ENCODE measurements around the gene PRRX2. TPM values are rescaled to one million over a fixed set of nuclear protein-coding genes. Genes with fewer than 3 reads are reported as not detected.

PRRX2 gene
- total RNA-seq, 4 donors from 2014 or later = 0.75 to 1.7 (median 1.6) TPM; not detected in 1

DNA sequence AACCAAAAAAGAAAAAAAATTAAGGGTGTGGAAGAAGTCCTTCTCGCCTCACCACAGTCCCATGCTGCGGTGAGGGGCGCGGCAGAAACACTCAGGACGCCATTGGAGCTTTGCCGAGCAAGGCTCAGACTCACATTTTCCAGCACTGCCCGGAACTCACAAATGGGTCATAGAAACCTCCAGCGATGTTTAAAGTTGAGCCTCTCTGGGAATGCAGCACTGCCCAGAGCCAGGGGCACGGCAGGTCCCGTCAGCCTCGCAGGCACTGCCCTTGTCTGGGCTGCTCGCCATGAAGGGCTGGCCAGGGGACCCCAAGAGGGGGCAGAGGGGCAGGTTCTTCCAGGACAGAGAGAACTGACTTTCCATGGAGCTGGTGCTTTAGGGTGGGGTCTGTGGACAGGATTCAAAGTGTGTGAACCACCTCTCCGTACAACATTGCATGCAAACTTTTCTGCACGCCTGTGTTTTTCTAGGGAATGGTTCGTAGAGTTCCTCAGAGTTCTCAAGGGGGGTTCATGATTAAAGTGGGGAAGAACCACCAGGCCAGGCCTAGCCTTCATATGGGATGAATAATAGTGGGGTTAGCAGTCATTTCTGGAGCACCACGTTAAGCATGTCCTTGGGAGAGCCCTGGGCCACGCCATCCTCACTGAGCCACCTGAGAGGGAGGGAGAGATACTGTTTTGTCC is 38.4 kb downstream of the PRRX2 start:
- Histone ChIP-seq H3K27me3 (peaks cover 8 to 19% (median 10%) of the 10 kb centered on the region in 3 donors), H3K9me3 (no peaks in the 10 kb centered on the region), H3K27ac (peak overlapping the region in 1 of 4 donors; percentile 18), H3K4me3 (no peak overlapping the region), H3K4me1 (no peaks in the 10 kb centered on the region), H3K36me3 (no peaks in the 10 kb centered on the region)
- ATAC-seq (no peak), DNase-seq (no peak)
- no peak for TF ChIP-seq POLR2A (IDR thresholded peaks at IDR 0.05)
- TF ChIP-seq, protein P1, sequence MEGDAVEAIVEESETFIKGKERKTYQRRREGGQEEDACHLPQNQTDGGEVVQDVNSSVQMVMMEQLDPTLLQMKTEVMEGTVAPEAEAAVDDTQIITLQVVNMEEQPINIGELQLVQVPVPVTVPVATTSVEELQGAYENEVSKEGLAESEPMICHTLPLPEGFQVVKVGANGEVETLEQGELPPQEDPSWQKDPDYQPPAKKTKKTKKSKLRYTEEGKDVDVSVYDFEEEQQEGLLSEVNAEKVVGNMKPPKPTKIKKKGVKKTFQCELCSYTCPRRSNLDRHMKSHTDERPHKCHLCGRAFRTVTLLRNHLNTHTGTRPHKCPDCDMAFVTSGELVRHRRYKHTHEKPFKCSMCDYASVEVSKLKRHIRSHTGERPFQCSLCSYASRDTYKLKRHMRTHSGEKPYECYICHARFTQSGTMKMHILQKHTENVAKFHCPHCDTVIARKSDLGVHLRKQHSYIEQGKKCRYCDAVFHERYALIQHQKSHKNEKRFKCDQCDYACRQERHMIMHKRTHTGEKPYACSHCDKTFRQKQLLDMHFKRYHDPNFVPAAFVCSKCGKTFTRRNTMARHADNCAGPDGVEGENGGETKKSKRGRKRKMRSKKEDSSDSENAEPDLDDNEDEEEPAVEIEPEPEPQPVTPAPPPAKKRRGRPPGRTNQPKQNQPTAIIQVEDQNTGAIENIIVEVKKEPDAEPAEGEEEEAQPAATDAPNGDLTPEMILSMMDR (IDR thresholded peaks at IDR 0.05 in 4 of 5, conservative IDR thresholded peaks at IDR 0.05 in 1 of 5) = no peak
- intact Hi-C loops (cut with DNase I; ENCODE audit: low total_unique reads) = no loop called here
- in situ Hi-C loops (cut with MboI; ENCODE audit: low sequenced_read_pairs in 4 of 4) = no loop called here

DNA sequence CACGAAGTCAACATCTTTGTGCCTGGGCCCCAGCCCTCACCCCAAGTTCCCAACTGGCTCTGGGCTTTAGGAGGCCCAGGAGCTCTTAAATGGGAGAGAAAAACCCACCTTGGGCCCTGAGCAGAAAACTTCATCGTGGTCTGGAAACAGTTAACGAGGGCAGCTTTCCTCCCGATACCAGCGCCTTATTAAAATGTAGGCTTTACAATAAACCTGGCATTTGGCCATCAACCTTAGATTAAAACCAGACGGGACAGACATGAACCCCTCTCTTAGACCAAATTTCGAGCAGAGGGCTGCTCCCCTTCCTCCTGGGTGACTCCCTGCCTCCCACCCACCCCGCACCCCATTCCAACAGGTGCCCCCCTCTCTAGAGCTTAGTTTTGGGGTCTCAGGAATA is 39.4 kb downstream of the PRRX2 start:
- Histone ChIP-seq H3K36me3 (no peaks in the 10 kb centered on the region), H3K27ac (no peak overlapping the region), H3K27me3 (peaks cover 5 to 10% (median 8%) of the 10 kb centered on the region in 3 donors), H3K4me3 (no peak overlapping the region), H3K4me1 (no peaks in the 10 kb centered on the region), H3K9me3 (no peaks in the 10 kb centered on the region)
- no peak for ATAC-seq
- no peak for DNase-seq
- TF ChIP-seq POLR2A (IDR thresholded peaks at IDR 0.05) = no peak
- TF ChIP-seq, protein P1 (IDR thresholded peaks at IDR 0.05 in 4 of 5, conservative IDR thresholded peaks at IDR 0.05 in 1 of 5) = no peak
- in situ Hi-C loops (cut with MboI; ENCODE audit: low sequenced_read_pairs in 4 of 4) = no loop called here
- intact Hi-C loops (cut with DNase I; ENCODE audit: low total_unique reads) = no loop called here

DNA sequence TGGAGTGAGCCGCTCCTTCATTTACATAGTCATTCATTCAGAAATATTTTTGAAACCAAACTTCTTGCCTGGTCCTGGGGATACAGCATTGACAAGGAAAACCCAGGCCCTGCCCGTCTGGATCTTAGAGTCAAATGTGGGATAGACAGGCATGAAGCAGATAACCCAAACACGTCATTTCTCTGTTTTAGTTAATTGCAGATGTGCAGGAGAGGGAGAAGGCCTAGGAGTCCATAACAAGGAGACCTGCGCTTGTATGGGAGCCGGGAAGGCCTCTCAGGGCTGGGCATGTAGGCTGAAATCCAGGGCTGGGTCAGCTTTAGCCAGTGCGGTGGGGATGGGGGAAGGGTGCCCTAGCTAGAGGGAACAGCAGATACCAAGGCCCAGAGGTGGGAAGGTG is 43.3 kb downstream of the PRRX2 start:
- no peak for TF ChIP-seq POLR2A (IDR thresholded peaks at IDR 0.05)
- TF ChIP-seq, protein P1 (IDR thresholded peaks at IDR 0.05 in 4 of 5, conservative IDR thresholded peaks at IDR 0.05 in 1 of 5) = no peak

DNA sequence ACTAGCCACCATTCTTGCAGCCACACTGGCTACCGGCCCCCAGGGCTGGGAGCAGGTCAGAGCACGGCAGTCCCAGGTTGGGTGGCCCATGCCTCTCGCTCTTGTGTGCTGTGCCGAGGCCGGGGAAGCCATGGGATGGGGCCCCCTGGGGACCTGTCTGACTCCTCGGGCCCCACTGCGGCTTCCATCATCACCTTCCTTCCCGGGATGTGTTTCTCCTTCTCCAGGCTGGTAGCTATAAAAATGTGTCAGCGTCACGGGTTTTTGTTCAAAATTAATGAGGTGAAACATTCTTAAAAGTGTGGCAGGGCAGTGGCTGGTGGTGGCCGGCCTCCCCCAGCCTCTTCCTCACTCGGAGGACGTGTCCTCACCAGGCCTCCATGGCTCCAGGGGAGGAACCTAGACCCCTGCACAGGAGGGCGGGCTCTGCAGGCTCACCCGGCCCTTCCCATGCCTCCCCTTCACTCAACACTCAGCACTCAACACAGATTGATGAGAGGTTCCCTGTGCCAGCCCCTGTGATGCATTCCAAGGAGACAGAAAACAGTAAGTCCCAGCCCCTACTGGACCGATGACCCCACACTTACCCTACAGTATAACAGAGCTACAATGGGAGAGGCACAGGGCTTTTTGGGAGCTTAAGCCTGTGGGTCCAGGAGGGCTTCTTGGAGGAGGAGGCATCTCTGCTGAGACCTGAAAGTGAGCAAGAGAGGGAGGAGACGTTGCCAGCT is 44.2 kb downstream of the PRRX2 start:
- Histone ChIP-seq H3K4me1 (no peaks in the 10 kb centered on the region), H3K27me3 (peaks cover 2 to 6% (median 2%) of the 10 kb centered on the region in 3 donors), H3K36me3 (no peaks in the 10 kb centered on the region), H3K27ac (no peak overlapping the region), H3K4me3 (no peak overlapping the region), H3K9me3 (no peaks in the 10 kb centered on the region)
- TF ChIP-seq POLR2A (IDR thresholded peaks at IDR 0.05) = no peak
- TF ChIP-seq, protein P1 (IDR thresholded peaks at IDR 0.05 in 4 of 5, conservative IDR thresholded peaks at IDR 0.05 in 1 of 5) = no peak
- ATAC-seq (no peak), DNase-seq (no peak)
- in situ Hi-C loops (cut with MboI; ENCODE audit: low sequenced_read_pairs in 4 of 4) (no loop called here), intact Hi-C loops (cut with DNase I; ENCODE audit: low total_unique reads) (no loop called here)

More for the DNA sequence above, 43.3 kb downstream of the PRRX2 start:
- no peaks in the 10 kb centered on the region for H3K9me3 ChIP-seq
- H3K4me3 ChIP-seq = no peak overlapping the region
- H3K4me1 ChIP-seq = no peaks in the 10 kb centered on the region
- H3K36me3 ChIP-seq = no peaks in the 10 kb centered on the region
- H3K27ac ChIP-seq = no peak overlapping the region
- intact Hi-C loops (cut with DNase I; ENCODE audit: low total_unique reads) (no loop called here), in situ Hi-C loops (cut with MboI; ENCODE audit: low sequenced_read_pairs in 4 of 4) (no loop called here)
- ATAC-seq (no peak), DNase-seq (no peak)
- peaks cover 0 to 2% (median 0%) of the 10 kb centered on the region in 3 donors for H3K27me3 ChIP-seq

Measured in gastrocnemius medialis (tissue), 4 donors.